Renal cortex interstitium (tissue), 15 donors: ENCODE measurements around the gene PHF8. TPM values are rescaled to one million over a fixed set of nuclear protein-coding genes. Genes with fewer than 3 reads are reported as not detected.

Experiments used
- DNase-seq, 11 donors: peaks; one replicate each; pipeline ENCODE4 v3.0.0-alpha.2; 2013; ENCODE audit warnings: low read depth in 9 of 11, low spot score in 4 of 11; ENCODE audit errors: extremely low read depth in 1 of 11
- long read RNA-seq, 16 experiments: transcript quantifications; one replicate each; lab custom pipeline, GENCODE V29; 2026
- polyA plus RNA-seq, 3 donors: library from polyadenylated mRNA; unstranded; fragments of 120-200 nt; gene quantifications; one replicate each; pipeline ENCODE4 v1.2.1, GENCODE V29; 2013; ENCODE audit not compliant: insufficient read length in 3 of 3

Gene PHF8
- polyA plus RNA-seq: 10 to 100 TPM; 29.4 to 30.5 (median 29.6) TPM
- long read RNA-seq, donor 1, partial matches to known transcripts: 0 of 2 reads
- long read RNA-seq, donor 1, other reads (novel, unspliced or antisense): 0 of 2 reads
- long read RNA-seq, donor 2: 0 reads
- long read RNA-seq, donor 3, full-length matches to known transcripts: 1 of 1 reads
- long read RNA-seq, donor 3, partial matches to known transcripts: 0 of 1 reads
- long read RNA-seq, donor 3, other reads (novel, unspliced or antisense): 0 of 1 reads
- long read RNA-seq, donor 4, full-length matches to known transcripts: 2 of 2 reads
- long read RNA-seq, donor 4, partial matches to known transcripts: 0 of 2 reads
- long read RNA-seq, donor 4, other reads (novel, unspliced or antisense): 0 of 2 reads
- long read RNA-seq, donor 5: 0 reads
- long read RNA-seq, donor 6, partial matches to known transcripts: 5 of 5 reads
- long read RNA-seq, donor 6, other reads (novel, unspliced or antisense): 0 of 5 reads
- long read RNA-seq, donor 7, full-length matches to known transcripts: 1 of 14 reads
- long read RNA-seq, donor 7, partial matches to known transcripts: 13 of 14 reads
- long read RNA-seq, donor 7, other reads (novel, unspliced or antisense): 0 of 14 reads
- long read RNA-seq, donor 8, partial matches to known transcripts: 0 of 2 reads
- long read RNA-seq, donor 8, other reads (novel, unspliced or antisense): 0 of 2 reads
- long read RNA-seq, donor 9: 0 reads
- long read RNA-seq, donor 10: 0 reads
- long read RNA-seq, donor 11, full-length matches to known transcripts: 2 of 2 reads
- long read RNA-seq, donor 11, partial matches to known transcripts: 0 of 2 reads
- long read RNA-seq, donor 11, other reads (novel, unspliced or antisense): 0 of 2 reads
- long read RNA-seq, donor 12: 0 reads
- long read RNA-seq, donor 13, full-length matches to known transcripts: 1 of 1 reads
- long read RNA-seq, donor 13, partial matches to known transcripts: 0 of 1 reads
- long read RNA-seq, donor 13, other reads (novel, unspliced or antisense): 0 of 1 reads
- long read RNA-seq, donor 14: 0 reads
- long read RNA-seq, donor 15: 0 reads
- long read RNA-seq, donor 16, full-length matches to known transcripts: 2 of 2 reads
- long read RNA-seq, donor 16, partial matches to known transcripts: 0 of 2 reads
- long read RNA-seq, donor 16, other reads (novel, unspliced or antisense): 0 of 2 reads

DNA sequence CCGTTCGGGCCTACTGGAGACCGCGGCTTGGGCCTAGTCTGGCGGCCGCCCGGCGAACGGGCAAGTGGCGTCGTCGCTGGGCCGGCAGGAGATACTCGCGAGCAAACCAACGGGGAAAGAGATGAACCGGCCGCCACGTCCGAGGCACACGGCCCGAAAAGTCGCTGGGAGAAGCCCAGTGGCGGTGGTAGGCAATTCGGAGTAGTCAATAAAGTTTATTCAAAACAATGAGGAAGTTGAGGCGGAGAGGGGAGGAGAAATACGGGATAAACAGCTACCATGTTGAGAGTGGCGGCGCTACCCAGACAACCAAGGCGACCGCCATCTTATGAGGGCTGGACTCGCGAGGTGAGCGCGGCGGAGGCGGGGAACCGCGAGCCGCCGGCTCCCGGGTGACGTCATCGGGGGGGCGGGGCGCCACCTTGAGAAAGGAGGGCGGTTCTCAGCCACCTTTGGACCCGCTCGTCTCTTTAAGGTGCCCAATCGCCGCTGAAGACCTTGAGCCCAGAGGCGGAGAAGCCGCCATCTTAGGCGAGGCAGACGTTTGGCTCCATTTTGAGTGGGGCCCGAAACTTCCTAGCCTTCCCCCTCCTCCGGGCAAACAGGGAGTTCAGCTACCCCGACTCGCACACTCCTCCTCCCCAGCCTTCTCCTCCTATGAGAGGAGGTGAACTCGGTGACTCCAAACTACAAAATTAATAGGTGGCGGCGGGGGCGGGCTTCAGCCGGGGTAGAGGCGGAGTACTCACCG, at the start of gene PHF8:
PHF8 (minus strand) TSS at position 348 of the 751 bp plus-strand sequence. CDS start 1,745 bp downstream, outside the sequence.
- peak; percentile 75 to 92 (median 88) for DNase-seq

DNA sequence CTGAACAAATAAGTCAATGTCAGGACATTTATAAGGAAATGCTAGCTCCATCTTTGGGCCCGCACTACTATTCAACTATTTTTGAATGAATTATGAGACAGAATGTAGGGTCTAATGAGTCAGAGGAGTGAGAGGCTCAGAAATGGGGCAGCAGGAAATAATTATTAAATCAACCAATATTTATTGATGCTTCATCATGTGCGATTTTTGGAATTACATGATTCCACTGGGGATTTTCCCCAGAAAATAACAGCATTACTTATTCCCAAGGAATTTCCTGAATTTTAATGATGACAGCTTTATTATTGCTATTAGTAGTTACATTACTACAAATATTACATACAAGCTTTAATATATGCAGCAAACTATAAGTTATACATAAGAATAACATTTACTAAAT, 49.3 kb upstream of the PHF8 start:
- DNase-seq: no peak

- no peak for DNase-seq
Measured at GRCh38 chrX:54093159-54093558, 48.9 kb upstream of the PHF8 start.

GRCh38 chrX:54090880-54091279, 46.6 kb upstream of the PHF8 start:
- DNase-seq: no peak

DNA sequence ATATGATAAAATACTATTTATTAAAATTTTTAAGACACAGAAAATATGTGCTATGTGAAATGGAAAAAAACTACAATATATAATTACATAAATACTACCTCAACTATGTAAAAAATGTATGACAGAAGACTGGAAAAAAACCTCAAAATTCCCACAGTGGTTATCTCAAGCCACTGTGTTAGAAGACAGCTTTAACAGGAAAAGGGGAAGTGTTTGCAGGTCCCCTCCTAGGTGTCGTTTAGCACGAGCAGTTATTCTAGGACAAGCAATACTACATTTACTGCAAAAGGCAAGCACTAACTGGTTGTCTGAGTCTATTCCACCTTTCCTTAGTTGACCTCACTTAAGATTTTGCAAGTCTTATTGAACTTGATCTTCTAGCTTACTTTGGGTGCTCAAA, 44.9 kb upstream of the PHF8 start:
- DNase-seq: no peak

DNA sequence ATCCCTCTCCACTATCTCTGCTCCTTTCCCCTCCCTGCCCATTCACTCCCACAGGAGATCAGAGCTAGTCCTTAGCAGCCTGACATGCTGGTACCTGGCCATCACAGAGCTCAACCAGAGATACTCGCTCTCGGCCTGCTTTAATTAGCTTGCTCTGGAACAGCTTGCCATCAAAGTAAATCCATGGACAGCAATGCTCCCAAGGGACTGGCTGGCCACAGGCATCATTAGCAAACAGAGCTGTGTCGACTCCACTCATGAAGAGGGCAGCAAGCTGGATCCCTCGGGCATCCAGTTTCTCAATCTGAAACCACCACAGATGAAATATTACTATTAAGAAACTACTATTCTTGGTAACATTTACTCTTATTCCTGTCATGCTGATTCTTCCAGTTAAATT, 43.4 kb upstream of the PHF8 start:
- DNase-seq: no peak

DNA sequence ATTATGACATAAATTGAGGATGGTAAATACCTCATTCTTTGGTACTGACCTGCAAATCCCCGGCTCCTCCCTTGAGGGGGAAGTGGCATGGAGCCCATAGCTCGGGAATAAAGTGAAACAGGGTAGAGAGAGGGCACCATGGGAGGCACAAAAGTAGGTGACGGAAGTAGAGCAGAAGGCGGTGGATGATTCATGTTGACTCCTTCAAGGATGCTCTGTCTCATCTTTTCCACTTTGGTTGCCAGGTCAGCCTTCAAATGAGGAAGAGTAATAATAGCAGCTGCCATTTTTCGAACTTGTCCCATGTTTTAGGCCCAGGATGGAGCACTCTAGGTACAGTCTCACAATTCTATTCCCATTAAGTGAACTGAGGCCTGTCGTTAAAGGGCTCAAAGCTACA, 41.4 kb upstream of the PHF8 start:
- DNase-seq: no peak

DNA sequence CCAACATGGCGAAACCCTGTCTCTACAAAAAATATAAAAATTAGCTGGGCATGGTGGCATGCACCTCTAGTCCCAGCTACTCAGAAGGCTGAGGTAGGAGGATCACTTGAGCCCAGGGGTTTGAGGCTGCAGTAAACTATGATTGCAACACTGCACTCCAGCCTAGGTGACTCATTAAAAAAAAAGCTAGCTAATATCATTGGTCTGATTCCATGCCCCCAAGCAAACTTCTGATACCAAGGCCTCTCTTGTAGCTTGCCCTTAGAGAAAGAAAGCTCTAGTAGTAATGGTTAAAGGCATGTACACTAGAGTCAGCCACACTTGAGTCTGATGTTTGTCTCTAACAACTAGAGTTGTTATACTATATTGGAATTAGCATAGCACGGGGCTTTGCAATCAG, 32.6 kb upstream of the PHF8 start:
- DNase-seq: no peak

GRCh38 chrX:54074826-54075225, 30.6 kb upstream of the PHF8 start:
- DNase-seq: no peak

GRCh38 chrX:54067766-54068165, 23.5 kb upstream of the PHF8 start:
- no peak for DNase-seq

DNA sequence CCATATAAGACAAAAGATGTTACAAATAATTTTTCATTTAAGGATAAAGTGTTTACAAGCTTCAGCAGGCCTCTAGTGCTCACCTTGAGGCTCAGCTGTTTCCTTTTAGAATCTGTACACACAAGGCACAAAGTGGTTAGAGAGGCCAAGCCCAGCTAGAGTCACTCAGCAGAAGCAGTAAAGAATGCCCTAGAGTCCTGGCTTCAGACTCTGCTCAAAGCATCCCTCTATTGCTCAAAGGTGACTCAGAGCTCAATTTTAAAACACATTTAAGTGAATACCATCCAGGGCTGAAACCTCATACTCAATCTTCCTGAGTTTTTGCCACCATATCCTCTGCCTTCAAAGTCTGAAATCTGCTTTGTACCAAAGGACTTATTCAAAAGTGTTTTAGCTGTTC, 22.6 kb upstream of the PHF8 start:
- DNase-seq: no peak

DNA sequence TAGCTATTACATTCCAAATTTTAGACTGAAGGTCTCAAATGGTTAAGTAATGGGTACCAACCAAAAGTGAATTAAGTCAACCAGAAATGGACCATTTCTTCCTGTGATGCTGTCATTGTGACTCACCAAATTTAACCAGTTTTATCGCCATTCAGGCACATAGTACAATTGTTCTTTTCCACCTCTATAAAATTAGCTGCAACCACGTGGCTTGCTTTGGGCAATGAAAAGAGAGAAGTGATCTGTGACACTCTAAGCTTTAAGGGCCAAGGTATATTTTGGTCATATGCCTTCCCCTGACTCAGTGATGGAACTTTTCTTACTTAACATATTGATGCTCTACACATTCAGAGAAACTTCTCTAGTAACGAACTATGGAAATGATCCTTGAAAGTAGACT, 20.3 kb upstream of the PHF8 start:
- no peak for DNase-seq

GRCh38 chrX:54063361-54063760, 19.1 kb upstream of the PHF8 start:
- no peak for DNase-seq

GRCh38 chrX:54049801-54050200, 5.5 kb upstream of the PHF8 start:
- DNase-seq: no peak

DNA sequence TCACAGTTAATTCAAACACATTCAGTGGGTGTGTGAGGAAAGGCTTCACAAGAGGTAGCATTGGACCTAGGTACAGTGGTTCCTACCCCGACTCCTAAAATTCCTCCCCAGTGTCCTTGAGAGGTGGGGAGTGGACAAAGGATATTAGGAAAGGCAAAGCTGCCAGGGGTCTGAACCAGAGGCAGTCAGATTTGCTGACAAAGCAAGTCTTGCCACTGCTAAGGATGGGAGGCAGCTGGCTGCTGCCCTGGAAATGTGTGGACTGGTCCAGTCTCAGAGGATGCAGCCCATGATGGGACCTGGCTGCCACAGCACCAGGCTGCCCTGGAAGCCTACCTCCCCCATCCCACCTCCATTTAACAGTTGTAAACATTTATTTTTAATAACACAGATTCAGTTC, 4.1 kb upstream of the PHF8 start:
- no peak for DNase-seq

GRCh38 chrX:54045563-54046228, 1.4 kb upstream of the PHF8 start:
- peak in 1 of 11 donors; percentile 10 for DNase-seq

DNA sequence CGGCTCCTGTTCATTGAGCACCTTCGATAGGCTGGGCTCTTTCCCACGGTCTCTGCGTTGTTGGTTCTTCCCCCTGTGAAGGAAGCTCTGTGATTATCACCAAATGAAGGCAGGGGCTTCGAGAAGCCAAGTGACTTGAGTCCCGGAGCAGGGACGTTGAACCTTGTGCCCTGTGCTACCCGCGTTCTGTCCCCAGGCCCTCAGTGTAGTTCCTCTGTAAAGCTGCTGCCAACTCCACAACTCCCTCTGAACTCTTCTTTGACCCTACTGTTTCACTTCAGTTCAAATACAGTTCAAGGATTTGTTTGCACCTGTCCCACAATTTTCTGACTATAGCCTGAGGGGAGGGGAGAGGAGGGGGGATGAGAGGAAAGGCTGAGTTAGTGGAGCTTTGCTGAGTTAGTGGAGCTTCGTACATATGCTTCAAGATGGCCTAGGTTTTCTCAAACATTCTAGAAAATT, 635 bp upstream of the PHF8 start:
- no peak for DNase-seq

- DNase-seq: peak in 1 of 11 donors; percentile 0
Measured at GRCh38 chrX:54043541-54044125, 640 bp downstream of the PHF8 start.
